ENCODE measurements around the gene CANT1. TPM values are rescaled to one million over a fixed set of nuclear protein-coding genes. Genes with fewer than 3 reads are reported as not detected.

The CANT1 gene
- total RNA-seq, 2 experiments from 2014 or later: 78.4 to 81.1 TPM

- Mint-ChIP-seq H3K4me1 (peaks cover 9% of the 10 kb centered on the region), H3K9me3 (no peaks in the 10 kb centered on the region), H3K27me3 (peaks cover 41% of the 10 kb centered on the region), H3K4me3 (no peak overlapping the region), H3K36me3 (ENCODE audit: low read depth) (no peaks in the 10 kb centered on the region), H3K27ac (no peak overlapping the region)
- ChIA-PET POLR2A (no interaction called here), CTCF (no interaction called here)
- peak; percentile 58 for DNase-seq
Measured at GRCh38 chr17:79019632-79020584, 10.3 kb upstream of the CANT1 start.

DNA sequence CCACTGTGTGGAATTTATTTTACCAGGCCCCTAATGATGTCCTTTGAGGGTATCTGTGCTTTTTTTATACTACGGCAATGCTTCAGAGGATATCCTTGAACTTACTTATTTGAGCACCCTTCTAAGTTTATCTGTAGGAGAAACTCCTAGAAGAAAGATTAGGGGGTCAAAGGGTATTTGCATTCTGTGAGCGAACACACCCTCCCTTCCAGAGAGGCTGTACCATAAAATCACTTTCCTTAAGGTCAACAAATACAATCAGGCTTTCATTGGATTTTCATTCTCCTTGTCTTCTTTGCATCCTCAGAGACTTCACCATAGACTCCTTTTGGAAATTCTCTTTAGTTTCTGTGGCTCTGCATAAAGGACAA, 9.7 kb upstream of the CANT1 start:
- CTCF ChIA-PET: no interaction called here
- no peak overlapping the region for H3K4me3 Mint-ChIP-seq
- no peaks in the 10 kb centered on the region for H3K9me3 Mint-ChIP-seq
- peaks cover 5% of the 10 kb centered on the region for H3K4me1 Mint-ChIP-seq
- POLR2A ChIA-PET: no interaction called here
- H3K27ac Mint-ChIP-seq: no peak overlapping the region
- H3K27me3 Mint-ChIP-seq: peaks cover 37% of the 10 kb centered on the region
- DNase-seq: no peak
- no peaks in the 10 kb centered on the region for H3K36me3 Mint-ChIP-seq (ENCODE audit: low read depth)

DNA sequence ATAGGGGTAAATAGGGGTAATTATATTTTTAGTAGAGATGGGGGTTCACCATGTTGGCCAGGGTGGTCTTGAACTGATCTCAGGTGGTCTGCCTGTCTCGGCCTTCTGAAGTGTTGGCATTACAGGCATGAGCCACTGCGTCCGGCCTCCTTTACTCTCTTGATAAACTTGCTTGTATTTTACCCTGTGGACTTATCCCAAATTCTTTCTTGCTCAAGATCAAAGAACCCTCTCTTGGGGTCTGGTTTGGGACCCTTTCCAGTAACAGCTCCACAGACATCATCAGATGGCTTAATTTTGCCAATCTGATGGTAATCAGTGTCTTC, 8.8 kb upstream of the CANT1 start:
- no peak for DNase-seq
- Mint-ChIP-seq H3K4me1 (peaks cover under 1% of the 10 kb centered on the region), H3K27ac (no peak overlapping the region), H3K4me3 (no peak overlapping the region), H3K36me3 (ENCODE audit: low read depth) (no peaks in the 10 kb centered on the region), H3K27me3 (peaks cover 35% of the 10 kb centered on the region), H3K9me3 (peaks cover 3% of the 10 kb centered on the region)
- ChIA-PET CTCF (no interaction called here), POLR2A (no interaction called here)

DNA sequence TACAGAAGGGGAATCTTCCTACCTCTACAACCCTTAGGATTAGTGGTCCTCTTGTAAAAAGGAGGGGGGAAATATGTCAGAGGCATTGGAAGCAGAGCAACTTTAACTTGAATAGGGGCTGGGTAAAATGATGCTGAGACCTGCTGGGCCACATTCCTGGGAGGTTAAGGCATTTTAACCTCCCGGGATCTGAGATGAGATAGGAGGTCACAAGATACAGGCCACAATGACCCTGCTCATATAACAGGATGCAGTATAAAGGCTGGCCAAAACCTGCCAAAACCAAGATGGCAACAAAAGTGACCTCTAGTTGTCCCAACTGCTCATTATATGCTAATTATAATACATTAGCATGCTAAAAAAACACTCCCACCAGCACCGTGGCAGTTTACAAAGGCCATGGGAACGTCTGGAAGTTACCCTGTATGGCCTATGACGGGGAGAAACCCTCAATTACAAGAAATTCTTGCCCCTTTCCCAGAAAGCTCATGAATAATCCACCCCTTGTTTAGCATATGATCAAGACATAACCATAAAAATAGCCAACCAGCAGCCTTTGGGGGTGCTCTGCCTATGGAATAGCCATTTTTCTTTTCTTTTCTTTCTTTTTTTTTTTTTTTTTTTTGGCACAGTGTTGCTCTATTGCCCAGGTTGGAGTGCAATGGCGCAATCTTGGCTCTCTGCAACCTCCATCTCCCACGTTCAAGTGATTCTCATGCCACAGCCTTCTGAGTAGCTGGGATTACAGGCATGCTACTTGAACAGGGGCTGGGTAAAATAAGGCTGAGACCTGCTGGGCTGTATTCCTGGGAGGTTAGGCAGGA, 8.2 kb upstream of the CANT1 start:
- peaks cover 3% of the 10 kb centered on the region for H3K9me3 Mint-ChIP-seq
- ChIA-PET POLR2A (no interaction called here), CTCF (no interaction called here)
- H3K4me3 Mint-ChIP-seq: no peak overlapping the region
- H3K27me3 Mint-ChIP-seq: peaks cover 35% of the 10 kb centered on the region
- H3K4me1 Mint-ChIP-seq: no peaks in the 10 kb centered on the region
- no peak overlapping the region for H3K27ac Mint-ChIP-seq
- DNase-seq: no peak
- H3K36me3 Mint-ChIP-seq (ENCODE audit: low read depth): no peaks in the 10 kb centered on the region

DNA sequence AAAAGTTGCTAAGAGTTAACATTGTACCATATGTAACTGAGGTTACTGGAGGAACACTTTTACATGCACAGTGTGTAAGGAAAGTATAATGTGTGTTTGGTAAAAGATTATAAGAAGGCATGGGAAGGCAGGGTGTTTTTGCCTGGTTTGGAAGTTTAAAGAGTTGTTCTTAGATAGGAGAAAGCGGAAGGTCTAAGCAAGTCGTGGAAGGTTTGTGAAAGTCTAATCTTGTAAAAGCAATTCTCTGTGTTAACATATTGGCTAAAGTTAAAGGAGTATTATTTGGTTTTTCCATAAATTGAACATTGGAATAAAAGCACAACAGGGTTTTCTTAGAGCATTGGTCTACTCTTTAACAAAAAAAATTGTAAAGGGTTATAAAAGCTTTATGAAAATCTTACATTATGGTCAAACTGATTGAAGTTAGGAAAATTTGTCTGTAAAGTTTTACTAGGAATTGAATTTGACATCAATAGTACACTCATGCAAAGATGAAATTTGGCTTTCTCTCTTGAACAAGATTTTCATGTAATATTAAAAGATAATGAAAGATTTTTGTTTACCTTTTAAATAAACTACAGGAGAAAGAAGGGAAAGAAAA, 4.7 kb upstream of the CANT1 start:
- Mint-ChIP-seq H3K36me3 (ENCODE audit: low read depth) (no peaks in the 10 kb centered on the region), H3K9me3 (peaks cover 3% of the 10 kb centered on the region), H3K4me3 (no peak overlapping the region), H3K27me3 (peaks cover 16% of the 10 kb centered on the region), H3K27ac (no peak overlapping the region), H3K4me1 (peaks cover 14% of the 10 kb centered on the region)
- no peak for DNase-seq
- ChIA-PET POLR2A (no interaction called here), CTCF (interaction anchor here (1.7 kb wide), 1 partner anchor 8 kb away, joined by 3 read pairs; no protein-coding TSS in a partner anchor)

DNA sequence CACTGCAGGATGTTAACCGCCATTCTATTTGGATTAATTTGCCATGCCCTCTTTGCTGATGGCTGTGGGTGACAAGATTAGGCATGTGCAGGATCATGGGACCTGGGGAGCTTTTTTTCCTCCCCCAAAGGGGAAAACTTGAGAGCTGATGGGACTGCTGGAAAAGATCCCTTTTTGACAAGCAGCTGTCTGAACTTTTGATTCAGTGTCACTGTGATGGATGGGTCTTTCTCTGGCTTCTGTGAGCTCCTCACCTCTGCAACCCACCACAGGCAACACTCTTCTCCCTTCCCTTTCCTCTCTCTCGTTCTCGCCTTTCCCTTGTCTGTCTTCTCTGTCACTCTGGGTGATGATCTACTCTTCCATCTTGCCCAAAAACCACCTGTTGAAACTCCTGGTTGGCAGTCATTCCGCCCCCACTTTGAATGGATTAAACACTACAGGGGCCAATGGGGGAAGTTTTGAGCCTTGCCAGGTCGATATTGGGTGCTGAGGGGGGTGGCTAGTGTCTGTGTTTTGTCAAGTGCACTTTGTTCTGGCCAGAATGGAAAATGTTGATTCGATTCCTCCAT, 3.1 kb upstream of the CANT1 start:
- ChIA-PET CTCF (interaction anchor here (1.1 kb wide), 1 partner anchor 9 kb away, joined by 3 read pairs; no protein-coding TSS in a partner anchor), POLR2A (no interaction called here)
- no peak overlapping the region for H3K27ac Mint-ChIP-seq
- peaks cover 8% of the 10 kb centered on the region for H3K36me3 Mint-ChIP-seq (ENCODE audit: low read depth)
- no peak for DNase-seq
- H3K4me1 Mint-ChIP-seq: peaks cover 26% of the 10 kb centered on the region
- H3K27me3 Mint-ChIP-seq: peaks cover 16% of the 10 kb centered on the region
- H3K9me3 Mint-ChIP-seq: peaks cover 3% of the 10 kb centered on the region
- no peak overlapping the region for H3K4me3 Mint-ChIP-seq

DNA sequence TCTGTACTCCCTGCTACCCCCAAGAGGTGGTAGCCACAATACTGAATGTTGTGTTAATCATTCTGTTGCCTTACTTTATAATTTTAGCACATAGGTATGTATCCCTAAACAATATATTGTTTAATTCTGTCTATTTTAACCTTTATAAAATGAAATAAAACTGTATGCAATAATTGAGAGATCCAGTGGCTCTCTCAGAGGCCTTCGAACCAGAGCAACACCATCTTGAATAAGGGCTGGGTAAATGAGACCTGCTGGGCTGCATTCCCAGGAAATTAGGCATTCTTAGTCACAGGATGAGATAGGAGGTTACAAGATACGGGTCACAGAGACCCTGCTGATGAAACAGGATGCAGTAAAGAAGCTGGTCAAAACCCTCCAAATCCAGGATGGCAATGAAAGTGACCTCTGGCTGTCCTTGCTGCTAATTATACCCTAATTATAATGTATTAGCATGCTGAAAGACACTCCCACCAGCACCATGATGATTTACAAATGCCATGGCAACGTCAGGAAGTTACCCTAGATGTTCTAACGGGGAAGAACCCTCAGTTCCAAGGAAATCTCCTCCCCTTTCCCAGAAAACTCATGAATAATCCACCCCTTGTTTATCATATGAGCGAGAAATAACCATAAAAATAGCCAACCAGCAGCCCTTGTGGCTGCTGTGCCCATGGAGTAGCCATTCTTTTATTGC, 2.0 kb upstream of the CANT1 start:
- ChIA-PET POLR2A (no interaction called here), CTCF (no interaction called here)
- no peak overlapping the region for H3K27ac Mint-ChIP-seq
- H3K4me3 Mint-ChIP-seq: no peak overlapping the region
- H3K27me3 Mint-ChIP-seq: peaks cover 12% of the 10 kb centered on the region
- peaks cover 37% of the 10 kb centered on the region for H3K4me1 Mint-ChIP-seq
- no peak for DNase-seq
- H3K36me3 Mint-ChIP-seq (ENCODE audit: low read depth): peaks cover 17% of the 10 kb centered on the region
- peaks cover 3% of the 10 kb centered on the region for H3K9me3 Mint-ChIP-seq

- POLR2A ChIA-PET: interaction anchor here (0.6 to 0.9 kb wide), 5 partner anchors 10 to 185 kb away, joined by 3 read pairs; partner anchors contain the start of gene ENGASE
- DNase-seq: no peak
- H3K4me3 Mint-ChIP-seq: peak overlapping the region; percentile 94
- peaks cover 17% of the 10 kb centered on the region for H3K36me3 Mint-ChIP-seq (ENCODE audit: low read depth)
- H3K9me3 Mint-ChIP-seq: peaks cover 3% of the 10 kb centered on the region
- H3K27me3 Mint-ChIP-seq: peaks cover 12% of the 10 kb centered on the region
- CTCF ChIA-PET: no interaction called here
- peaks cover 50% of the 10 kb centered on the region for H3K4me1 Mint-ChIP-seq
- H3K27ac Mint-ChIP-seq: peak overlapping the region; percentile 49
Measured at GRCh38 chr17:79010304-79010646, 711 bp upstream of the CANT1 start.

- H3K4me3 Mint-ChIP-seq: peak overlapping the region; percentile 94
- CTCF ChIA-PET: interaction anchor here (0.7 kb wide), 1 partner anchor 13 kb away, joined by 3 read pairs; no protein-coding TSS in a partner anchor
Measured at GRCh38 chr17:79008666-79009387, 737 bp downstream of the CANT1 start.

GRCh38 chr17:79007504-79008381, 1.8 kb downstream of the CANT1 start:
- Mint-ChIP-seq H3K4me3 (peak overlapping the region; percentile 94), H3K27ac (peak overlapping the region; percentile 90), H3K4me1 (peaks cover 52% of the 10 kb centered on the region), H3K36me3 (ENCODE audit: low read depth) (peaks cover 20% of the 10 kb centered on the region), H3K9me3 (no peaks in the 10 kb centered on the region), H3K27me3 (peaks cover 1% of the 10 kb centered on the region)
- POLR2A ChIA-PET: interaction anchor here (1.3 kb wide), 1 partner anchor 28 kb away, joined by 3 read pairs; the partner anchor contains the start of gene LGALS3BP
- DNase-seq: no peak
- CTCF ChIA-PET: no interaction called here

More at GRCh38 chr17:79008666-79009387, 737 bp downstream of the CANT1 start:
- H3K4me1 Mint-ChIP-seq: peaks cover 52% of the 10 kb centered on the region
- no peak for DNase-seq
- peaks cover 8% of the 10 kb centered on the region for H3K27me3 Mint-ChIP-seq
- peaks cover 17% of the 10 kb centered on the region for H3K36me3 Mint-ChIP-seq (ENCODE audit: low read depth)
- POLR2A ChIA-PET: no interaction called here
- peak overlapping the region; percentile 90 for H3K27ac Mint-ChIP-seq
- H3K9me3 Mint-ChIP-seq: no peaks in the 10 kb centered on the region

DNA sequence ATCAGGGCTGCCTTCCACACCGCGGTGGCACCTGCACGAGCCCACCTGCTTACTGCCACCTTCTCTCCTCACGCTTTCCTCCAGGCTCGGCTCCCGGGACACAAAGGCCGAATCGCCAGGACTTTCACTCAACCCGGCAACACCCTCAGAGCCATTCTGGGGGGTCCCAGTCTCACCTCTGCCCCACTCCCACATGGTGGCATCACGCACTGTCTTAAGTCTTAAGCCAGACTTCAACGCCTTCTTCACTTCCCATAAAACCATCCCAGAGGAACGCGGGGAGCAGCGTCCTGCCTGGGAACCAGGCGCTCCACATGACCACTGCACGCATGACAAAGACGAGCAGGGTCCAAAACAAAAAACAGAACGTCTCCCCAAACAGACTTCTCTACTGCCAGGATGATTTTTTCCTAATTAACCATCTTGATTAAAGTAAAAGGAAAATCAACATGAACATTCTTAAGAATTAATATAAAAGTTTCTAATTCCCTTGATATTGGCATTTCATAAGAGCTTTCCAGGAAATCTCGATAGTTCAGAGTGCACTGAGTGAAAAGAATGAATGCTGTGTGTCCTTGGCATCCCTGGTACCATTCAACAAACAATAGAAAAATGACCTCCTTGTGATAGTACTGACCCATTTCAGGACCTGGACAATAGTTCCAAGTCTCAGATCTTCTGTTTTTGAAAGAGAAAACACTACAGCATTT, 2.6 kb downstream of the CANT1 start:
- POLR2A ChIA-PET: interaction anchor here (1.3 kb wide), 1 partner anchor 27 kb away, joined by 3 read pairs; the partner anchor contains the start of gene LGALS3BP
- Mint-ChIP-seq H3K27me3 (no peaks in the 10 kb centered on the region), H3K4me3 (peak overlapping the region; percentile 94), H3K36me3 (ENCODE audit: low read depth) (peaks cover 25% of the 10 kb centered on the region), H3K4me1 (peaks cover 52% of the 10 kb centered on the region), H3K27ac (peak overlapping the region; percentile 63), H3K9me3 (no peaks in the 10 kb centered on the region)
- CTCF ChIA-PET: no interaction called here
- no peak for DNase-seq

Measured in activated CD4-positive, alpha-beta memory T cell treated with anti-CD3 and anti-CD28 coated beads, Interleukin-2, amount 10 ng/mL, durations not matched to agents 7 days and 5 days (primary cell).